Activated CD8-positive, alpha-beta memory T cell treated with anti-CD3 and anti-CD28 coated beads, Interleukin-2, amount 50 U/mL, for 4 hours (primary cell): Measurements from ENCODE around the gene ROR1.
"Not testable (repeated sequence)": the region's sequence is repeated elsewhere in the genome, so short reads cannot be mapped to it uniquely, and the experiment has no call there.

Experiments used
- DNase-seq: peaks from one replicate; pipeline ENCODE4 v3.0.0-alpha.2; 2020

The ROR1 gene

GRCh38 chr1:63759778-63760177 is 14.0 kb upstream of the ROR1 start:
- no peak for DNase-seq

GRCh38 chr1:63770381-63770780 is 3.4 kb upstream of the ROR1 start:
- DNase-seq = no peak

- DNase-seq = no peak
These were observed 1.6 kb upstream of the ROR1 start for GRCh38 chr1:63772201-63772600.

GRCh38 chr1:63772876-63773275 is 941 bp upstream of the ROR1 start:
- DNase-seq = no peak

- DNase-seq = no peak
These were observed 362 bp upstream of the ROR1 start for GRCh38 chr1:63773496-63773814.

- no peak for DNase-seq
These were observed 1.0 kb downstream of the ROR1 start for GRCh38 chr1:63774617-63775417.

- no peak for DNase-seq
These were observed 1.8 kb downstream of the ROR1 start for GRCh38 chr1:63775418-63776127.

- no peak for DNase-seq
These were observed 3.5 kb downstream of the ROR1 start for GRCh38 chr1:63777286-63777685.

- DNase-seq = no peak
These were observed 4.4 kb downstream of the ROR1 start for GRCh38 chr1:63777965-63778880.

- no peak for DNase-seq
These were observed 5.8 kb downstream of the ROR1 start for GRCh38 chr1:63779338-63780211.

- DNase-seq = no peak
These were observed 6.7 kb downstream of the ROR1 start for GRCh38 chr1:63780565-63780964.

- no peak for DNase-seq
These were observed 9.2 kb downstream of the ROR1 start for GRCh38 chr1:63782982-63783381.

GRCh38 chr1:63784083-63784482 is 10.3 kb downstream of the ROR1 start:
- no peak for DNase-seq

GRCh38 chr1:63784489-63785390 is 10.9 kb downstream of the ROR1 start:
- no peak for DNase-seq

- not testable (repeated sequence) for DNase-seq
These were observed 13.5 kb downstream of the ROR1 start for GRCh38 chr1:63787270-63787669.

GRCh38 chr1:63787875-63788274 is 14.1 kb downstream of the ROR1 start:
- DNase-seq = no peak

GRCh38 chr1:63789856-63790605 is 16.2 kb downstream of the ROR1 start:
- no peak for DNase-seq

GRCh38 chr1:63790989-63791388 is 17.2 kb downstream of the ROR1 start:
- no peak for DNase-seq

- DNase-seq = no peak
These were observed 18.3 kb downstream of the ROR1 start for GRCh38 chr1:63792152-63792551.

- no peak for DNase-seq
These were observed 20.0 kb downstream of the ROR1 start for GRCh38 chr1:63793741-63794240.
